Upper lobe of right lung (tissue), 1 donor: Measurements from ENCODE around the gene C3orf49. TPM values are rescaled to one million over a fixed set of nuclear protein-coding genes. Genes with fewer than 3 reads are reported as not detected.

ENCODE experiments used
- ATAC-seq: fragments of 200-7000 bp; cut with Tn5 transposase; one replicate; pipeline ENCODE4 v1.9.1; 2020; ENCODE audit warnings: mild to moderate bottlenecking, moderate library complexity
- DNase-seq: peaks from one replicate; pipeline ENCODE4 v3.0.0-alpha.2; 2020
- H3K27ac ChIP-seq: fragments of 200-600 bp; one replicate; pipeline ENCODE4 v1.8.0; 2022
- H3K27me3 ChIP-seq: fragments of 200-600 bp; one replicate; pipeline ENCODE4 v1.8.0; 2022; ENCODE audit warnings: mild to moderate bottlenecking
- H3K36me3 ChIP-seq: fragments of 200-600 bp; one replicate; pipeline ENCODE4 v1.8.0; 2022
- H3K4me1 ChIP-seq: fragments of 200-600 bp; one replicate; pipeline ENCODE4 v1.8.0; 2022
- H3K4me3 ChIP-seq: fragments of 200-600 bp; one replicate; pipeline ENCODE4 v1.8.0; 2022; ENCODE audit warnings: mild to moderate bottlenecking
- H3K9me3 ChIP-seq: fragments of 200-600 bp; one replicate; pipeline ENCODE4 v1.8.0; 2022
- CTCF ChIP-seq: fragments of 200-600 bp; IDR thresholded peaks from one replicate; pipeline ENCODE4 v1.8.0; 2022; ENCODE audit warnings: antibody characterized with exemption
- intact Hi-C: fragments of 100-400 bp; cut with DNase I; formaldehyde crosslinking; loops from one replicate; pipeline ENCODE4 v1.11.0; 2022
- total RNA-seq: library from RNA; stranded (reverse); fragmentation: NEBNext Ultra II Directional; extraction: Animal tissue kit (Norgen Biotek cat#: 25700); gene quantifications from one replicate; pipeline ENCODE4 v1.2.1, GENCODE V29; 2021
- donor health status: DM: no; HTN: yes; CAD: no; lungs with severe emphysema.

C3orf49 gene
- total RNA-seq, 1 donor from 2014 or later, result not detected

- ATAC-seq, result no peak
These were observed 42.2 kb downstream of the C3orf49 start for GRCh38 chr3:63861306-63861705.

GRCh38 chr3:63862804-63863149 lies 43.7 kb downstream of the C3orf49 start:
- ATAC-seq (no peak), DNase-seq (no peak)
- Histone ChIP-seq H3K4me1 (peaks cover 12% of the 10 kb centered on the region), H3K36me3 (no peaks in the 10 kb centered on the region), H3K27me3 (no peaks in the 10 kb centered on the region), H3K4me3 (peak overlapping the region; percentile 86), H3K27ac (peak overlapping the region; percentile 94), H3K9me3 (no peaks in the 10 kb centered on the region)
- no peak for TF ChIP-seq CTCF
- intact Hi-C loops, result no loop called here

More at GRCh38 chr3:63861306-63861705, 42.2 kb downstream of the C3orf49 start:
- intact Hi-C loops, result no loop called here
- Histone ChIP-seq H3K4me1 (peaks cover 12% of the 10 kb centered on the region), H3K36me3 (no peaks in the 10 kb centered on the region), H3K27ac (no peak overlapping the region), H3K27me3 (no peaks in the 10 kb centered on the region), H3K4me3 (no peak overlapping the region), H3K9me3 (no peaks in the 10 kb centered on the region)
- TF ChIP-seq CTCF, result no peak
- no peak for DNase-seq

GRCh38 chr3:63863150-63864007 lies 44.3 kb downstream of the C3orf49 start, which contains the start of the genes ATXN7 and THOC7:
TSS of gene ATXN7 (plus strand) at chr3:63863867. CDS start at chr3:63912599, 48,732 bp downstream.
TSS of gene THOC7 (minus strand) at chr3:63863805. CDS start at chr3:63863790, 15 bp downstream.
- Histone ChIP-seq H3K4me3 (peak within 1 kb of the TSS; percentile 88), H3K9me3 (no peaks in the 10 kb centered on the region), H3K4me1 (peaks cover 12% of the 10 kb centered on the region), H3K36me3 (no peaks in the 10 kb centered on the region), H3K27ac (peak within 1 kb of the TSS; percentile 94), H3K27me3 (no peaks in the 10 kb centered on the region)
- intact Hi-C loops, result no loop called here
- TF ChIP-seq CTCF, result no peak
- DNase-seq, result peak; percentile 90
- peak; percentile 90 for ATAC-seq

GRCh38 chr3:63864008-63864964 lies 45.2 kb downstream of the C3orf49 start:
- intact Hi-C loops, result no loop called here
- ATAC-seq, result peak; percentile 79
- peak overlapping the region; percentile 92 for H3K27ac ChIP-seq

More at GRCh38 chr3:63864008-63864964, 45.2 kb downstream of the C3orf49 start:
- Histone ChIP-seq H3K4me3 (peak overlapping the region; percentile 88), H3K27me3 (no peaks in the 10 kb centered on the region), H3K4me1 (peaks cover 12% of the 10 kb centered on the region), H3K9me3 (no peaks in the 10 kb centered on the region), H3K36me3 (no peaks in the 10 kb centered on the region)
- DNase-seq, result peak; percentile 77
- no peak for TF ChIP-seq CTCF
